ENCODE data around the gene WDR82.
A peak's percentile ranks its signal among the peaks of the same experiment; 100 is the strongest.

WDR82 gene

GRCh38 chr3:52208556-52208955 lies 69.9 kb downstream of the WDR82 start:
- TF ChIP-seq CTCF (IDR thresholded peaks at IDR 0.05; ENCODE audit: low read depth, low read length): no peak
- in situ Hi-C loops (cut with HindIII; ENCODE audit: low sequenced_read_pairs): no loop called here
- no peak for DNase-seq (ENCODE audit: low read depth, low spot score)
- H3K4me3 ChIP-seq (ENCODE audit: low read depth, low read length): no peak overlapping the region

GRCh38 chr3:52205727-52206372 lies 72.6 kb downstream of the WDR82 start:
- DNase-seq (ENCODE audit: low read depth, low spot score): peak; percentile 39
- TF ChIP-seq CTCF (IDR thresholded peaks at IDR 0.05; ENCODE audit: low read depth, low read length): no peak
- H3K4me3 ChIP-seq (ENCODE audit: low read depth, low read length): no peak overlapping the region
- in situ Hi-C loops (cut with HindIII; ENCODE audit: low sequenced_read_pairs): no loop called here

All from astrocyte of the spinal cord (primary cell).